ENCODE results near the gene PSAPL1. TPM values are rescaled to one million over a fixed set of nuclear protein-coding genes. Genes with fewer than 3 reads are reported as not detected.

The PSAPL1 gene
- total and polyA plus RNA-seq, 2 of the 8 experiments (the other 6 are each of a cell fraction or from before 2014, with no cell fraction given) = 0.03 TPM; not detected in 1

DNA sequence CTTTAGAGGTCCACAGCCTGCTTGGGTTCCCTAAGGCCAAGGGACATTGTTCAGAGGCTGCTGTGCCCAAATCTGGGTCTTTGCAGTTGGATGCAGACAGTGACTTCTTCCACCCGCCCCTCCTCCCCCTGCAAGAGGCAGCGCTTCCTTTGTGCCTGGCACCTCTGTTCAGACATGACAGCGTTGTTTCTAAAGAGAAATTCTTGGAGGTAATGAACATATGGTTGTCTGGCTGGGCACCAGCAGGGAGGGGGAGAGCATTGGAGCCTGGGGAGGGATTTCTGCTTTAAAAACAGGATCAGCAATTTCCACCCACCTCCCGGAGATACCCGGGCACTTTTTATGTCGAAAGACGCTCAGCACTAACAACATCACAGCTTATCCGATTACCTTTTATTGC lies 51.5 kb downstream of the PSAPL1 start:
- Histone ChIP-seq H3K18ac (ENCODE audit: extremely low read depth, low read length) (no peak overlapping the region), H3K4me2 (ENCODE audit: insufficient read depth in 1 of 2, low read depth in 2 of 2, low read length in 2 of 2) (no peak overlapping the region), H3K4me1 (replicated peaks in 1 of 4; ENCODE audit: control insufficient read depth in 3 of 4, insufficient read depth in 4 of 4, low read length in 3 of 4) (no peaks in the 10 kb centered on the region), H3K4me3 (ENCODE audit: extremely low read depth in 1 of 4, insufficient read depth in 2 of 4, low read depth in 3 of 4, low read length in 4 of 4) (no peak overlapping the region), H3K14ac (ENCODE audit: insufficient read length) (no peak overlapping the region), H2BK120ac (replicated peaks; ENCODE audit: low read depth, low read length) (no peak overlapping the region), H4K20me1 (replicated peaks in 1 of 2; ENCODE audit: control insufficient read depth in 1 of 2, insufficient read depth in 2 of 2, low read length in 2 of 2) (peaks cover 0 to 4% of the 10 kb centered on the region in 2 experiments), H2BK12ac (ENCODE audit: low read depth, low read length) (no peak overlapping the region), H3K79me1 (ENCODE audit: low read depth, low read length) (no peaks in the 10 kb centered on the region), H3K27ac (ENCODE audit: low read depth, low read length) (no peak overlapping the region), H3K36me3 (ENCODE audit: control insufficient read depth in 2 of 4, insufficient read depth in 4 of 4, low read length in 3 of 4) (no peaks in the 10 kb centered on the region), H3K27me3 (replicated peaks in 1 of 4; ENCODE audit: control insufficient read depth in 3 of 4, extremely low read depth in 1 of 4, insufficient read depth in 3 of 4, low read length in 3 of 4) (no peaks in the 10 kb centered on the region), H3K56ac (replicated peaks; ENCODE audit: insufficient read length, low read depth, low read length) (no peak overlapping the region), H3K4ac (replicated peaks; ENCODE audit: insufficient read length, low read depth, low read length) (no peak overlapping the region), H3K9me3 (ENCODE audit: insufficient read depth in 2 of 2, low read depth in 1 of 2, low read length in 1 of 2) (no peaks in the 10 kb centered on the region), H2BK15ac (ENCODE audit: low read length) (no peak overlapping the region), H4K91ac (replicated peaks; ENCODE audit: insufficient read length, low read length) (no peak overlapping the region), H3K23me2 (ENCODE audit: low read depth, low read length) (0 out of 2 replicates have a peak, but pooled peaks cover 2% of the 10 kb centered on the region), H3K79me2 (ENCODE audit: control insufficient read depth in 1 of 2, insufficient read depth in 2 of 2, low read length in 2 of 2) (no peaks in the 10 kb centered on the region), H3K9ac (replicated peaks in 1 of 4; ENCODE audit: extremely low read depth in 1 of 4, low read depth in 3 of 4, low read length in 3 of 4) (no peak overlapping the region), H4K5ac (ENCODE audit: insufficient read length, low read depth, low read length) (no peak overlapping the region), H2AK5ac (ENCODE audit: low read depth, low read length) (no peak overlapping the region), H2BK20ac (ENCODE audit: low read length) (no peak overlapping the region), H3K23ac (ENCODE audit: insufficient read length) (no peak overlapping the region), H4K8ac (ENCODE audit: extremely low read depth, insufficient read depth, low read length) (no peak overlapping the region), H2BK5ac (ENCODE audit: low read depth, low read length) (no peak overlapping the region), H2AFZ (ENCODE audit: low read length) (no peak overlapping the region)
- ChIA-PET CTCF (ENCODE audit: partially characterized antibody) (interaction anchor here (1.0 to 1.3 kb wide), 3 partner anchors 14 to 145 kb away, joined by 3 to 4 read pairs (median 4); no protein-coding TSS in a partner anchor), POLR2A (ENCODE audit: partially characterized antibody) (no interaction called here)
- TF ChIP-seq RNF2 (IDR thresholded peaks at IDR 0.05; ENCODE audit: borderline replicate concordance, low read depth, low read length, missing control alignments, poor library complexity, severe bottlenecking) (no peak), SRF (IDR thresholded peaks at IDR 0.05; ENCODE audit: low read depth, low read length) (0 out of 2 replicates have a peak, but pooled peaks have one; percentile 36), RAD21 (IDR thresholded peaks at IDR 0.05 in 1 of 2, conservative IDR thresholded peaks at IDR 0.05 in 1 of 2; ENCODE audit: low read depth in 2 of 2, low read length in 2 of 2) (no peak), HDAC2 (IDR thresholded peaks at IDR 0.05; ENCODE audit: borderline replicate concordance in 1 of 2, low read depth in 2 of 2, low read length in 2 of 2) (no peak), POLR2AphosphoS5 (IDR thresholded peaks at IDR 0.05; ENCODE audit: low read depth, low read length) (no peak)
- no peak for DNase-seq (ENCODE audit: low read depth in 1 of 2, low spot score in 2 of 2)
- WGBS, 2 experiments (ENCODE audit: extremely low coverage in 1 of 2, insufficient coverage in 1 of 2, insufficient read length in 1 of 2, insufficient replicate concordance in 2 of 2, low coverage in 1 of 2, low lambda C conversion rate in 2 of 2, missing lambda C conversion rate in 1 of 2) = 96% methylated on average over 7 of the region's 8 CpGs; no CpG with 5 or more reads in 1 of the 2 experiments
- no peak for FAIRE-seq

Measured in H1 (cell line).